Measurements from ENCODE around the gene CLEC18C.
"Not testable (repeated sequence)": the region's sequence is repeated elsewhere in the genome, so short reads cannot be mapped to it uniquely, and the experiment has no call there.

Gene CLEC18C

DNA sequence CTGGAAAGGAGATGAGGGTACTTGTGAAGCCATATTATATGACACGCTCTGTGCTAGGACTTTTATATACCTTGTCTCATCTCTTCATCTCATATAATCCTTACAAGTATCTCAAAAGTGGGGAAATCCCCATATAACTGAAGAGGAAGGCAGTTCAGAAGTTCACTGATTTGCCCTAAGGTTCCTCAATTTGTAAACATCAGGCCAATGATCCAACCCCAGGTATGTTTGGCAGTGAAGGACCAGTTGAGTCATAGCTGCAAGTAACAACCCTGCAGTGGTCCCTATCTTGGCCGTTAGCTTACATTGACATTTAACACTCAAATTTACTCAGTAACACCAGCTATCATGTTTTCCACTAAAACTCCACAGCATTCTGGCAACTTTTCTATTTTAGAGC, 45.0 kb downstream of the CLEC18C start:
- DNase-seq = not testable (repeated sequence)

DNA sequence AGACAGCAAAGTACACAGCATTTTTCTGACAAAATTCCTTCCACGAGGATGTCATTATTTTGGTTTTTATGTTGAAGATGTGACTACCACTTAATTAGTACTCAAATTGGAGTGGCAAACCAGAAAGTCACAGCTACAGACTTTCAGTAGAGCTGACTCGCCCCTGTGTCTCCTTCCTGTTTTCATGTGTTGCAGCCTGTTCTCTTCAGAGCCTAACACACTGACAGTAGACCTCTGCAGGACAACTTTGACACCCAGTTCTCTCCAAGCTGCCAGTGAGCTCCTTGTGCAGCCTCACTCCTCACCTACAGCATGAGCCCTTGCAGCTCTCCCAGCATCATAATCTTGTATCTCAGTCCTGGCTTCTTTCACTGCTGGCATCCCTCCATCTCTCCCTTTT, 49.0 kb downstream of the CLEC18C start:
- not testable (repeated sequence) for DNase-seq

GRCh38 chr16:70223216-70223615, 49.6 kb downstream of the CLEC18C start:
- not testable (repeated sequence) for DNase-seq

- not testable (repeated sequence) for DNase-seq
Measured at GRCh38 chr16:70223971-70224513, 50.5 kb downstream of the CLEC18C start.

DNA sequence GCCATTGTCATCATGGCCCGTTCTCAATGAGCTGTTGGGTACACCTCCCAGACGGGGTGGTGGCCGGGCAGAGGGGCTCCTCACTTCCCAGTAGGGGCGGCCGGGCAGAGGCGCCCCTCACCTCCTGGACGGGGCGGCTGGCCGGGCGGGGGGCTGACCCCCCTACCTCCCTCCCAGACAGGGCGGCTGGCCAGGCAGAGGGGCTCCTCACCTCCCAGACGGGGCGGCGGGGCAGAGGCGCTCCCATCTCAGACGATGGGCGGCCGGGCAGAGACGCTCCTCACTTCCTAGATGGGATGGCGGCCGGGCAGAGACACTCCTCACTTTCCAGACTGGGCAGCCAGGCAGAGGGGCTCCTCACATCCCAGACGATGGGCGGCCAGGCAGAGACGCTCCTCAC, 51.1 kb downstream of the CLEC18C start:
- not testable (repeated sequence) for DNase-seq

DNA sequence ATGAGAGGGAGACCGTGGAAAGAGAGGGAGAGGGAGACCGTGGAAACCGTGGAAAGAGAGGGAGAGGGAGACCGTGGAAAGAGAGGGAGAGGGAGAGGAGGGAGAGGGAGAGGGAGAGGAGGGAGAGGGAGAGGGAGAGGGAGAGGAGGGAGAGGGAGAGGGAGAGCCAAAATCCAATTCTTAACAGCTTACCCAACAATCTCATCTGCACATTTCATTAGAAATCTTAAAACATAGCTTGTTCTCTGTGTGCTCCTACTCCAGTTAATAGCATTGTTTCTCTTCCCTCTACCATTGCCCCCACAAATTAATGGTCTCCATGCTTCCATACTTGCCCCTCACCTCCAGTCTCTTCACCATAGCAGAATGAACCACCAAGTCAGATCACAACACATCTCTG, 51.8 kb downstream of the CLEC18C start:
- not testable (repeated sequence) for DNase-seq

DNA sequence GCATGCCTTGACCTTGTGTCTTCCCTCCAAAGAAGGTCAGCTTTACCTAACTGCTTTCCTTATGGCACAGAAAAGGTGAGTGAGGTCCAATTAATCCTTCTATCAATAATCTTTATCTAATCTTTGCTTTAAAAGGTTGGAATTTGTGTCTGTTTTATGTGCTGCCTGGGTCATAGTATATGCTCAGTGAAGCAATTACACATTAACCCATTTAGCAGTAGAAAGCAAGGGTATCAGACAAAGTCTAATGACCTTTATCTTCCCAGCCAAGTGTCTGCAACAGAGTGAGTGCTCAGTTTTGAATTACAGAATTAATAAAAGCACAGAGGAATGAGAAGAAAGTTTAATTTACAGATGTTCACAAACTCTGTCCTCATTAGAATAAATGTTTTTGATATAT, 52.4 kb downstream of the CLEC18C start:
- DNase-seq = not testable (repeated sequence)

- not testable (repeated sequence) for DNase-seq
Measured at GRCh38 chr16:70231831-70232230, 58.2 kb downstream of the CLEC18C start.
